GM19468 (cell line): Measurements from ENCODE around the gene CT47A1.
"Not testable (repeated sequence)": the region's sequence is repeated elsewhere in the genome, so short reads cannot be mapped to it uniquely, and the experiment has no call there.

Experiments used
- ATAC-seq: cut with Tn5 transposase; IDR thresholded peaks from one replicate; pipeline ENCODE4 v1.9.1; 2021; ENCODE audit warnings: mild to moderate bottlenecking, moderate library complexity, moderate number of reproducible peaks; ENCODE audit not compliant: unreplicated experiment; ENCODE audit errors: extremely low read depth

CT47A1 gene

DNA sequence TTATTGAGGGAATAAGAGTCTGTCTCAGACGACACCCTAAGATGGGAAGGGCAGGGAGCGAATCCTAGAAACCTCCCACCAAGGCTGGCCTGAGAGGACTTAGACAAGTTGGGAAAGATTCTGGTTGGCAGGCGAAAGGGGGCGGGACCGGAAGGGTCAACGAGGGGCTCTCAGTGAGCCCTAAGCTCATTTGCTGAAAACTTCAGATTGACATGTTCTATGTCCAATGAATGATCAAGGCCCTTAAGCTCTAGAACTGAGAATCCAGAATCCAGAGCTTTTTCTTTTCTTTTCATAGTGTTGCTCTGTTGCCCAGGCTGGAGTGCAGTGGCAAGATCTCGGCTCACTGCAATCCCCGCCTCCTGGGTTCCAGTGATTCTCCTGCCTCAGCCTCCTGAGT, at the start of gene CT47A1:
Gene CT47A1, minus strand, starts transcription at position 101 of the 400 bp plus-strand sequence. CDS start 231 bp downstream, outside the sequence.
- not testable (repeated sequence) for ATAC-seq

DNA sequence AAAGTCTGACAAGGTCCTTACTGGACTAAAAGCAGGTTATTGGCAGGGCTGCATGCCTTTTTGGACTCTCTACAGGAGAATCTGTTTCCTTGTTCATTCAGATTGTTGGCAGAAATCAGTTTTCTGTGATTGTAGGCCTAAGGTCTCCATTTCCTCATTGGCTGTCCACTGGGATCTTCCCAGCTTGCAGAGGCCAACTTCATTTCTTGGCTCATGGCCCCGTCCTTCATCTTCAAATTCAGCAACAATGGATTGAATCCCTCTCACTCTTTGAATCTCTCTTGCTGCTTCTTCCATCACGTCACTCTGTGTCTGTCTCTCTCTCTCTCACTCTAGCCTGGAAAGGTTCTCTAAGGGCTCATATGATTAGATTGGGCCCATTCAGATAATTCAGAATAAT, 47.0 kb upstream of the CT47A1 start:
- ATAC-seq: no peak

GRCh38 chrX:121030083-121030482, 44.5 kb upstream of the CT47A1 start:
- no peak for ATAC-seq

- ATAC-seq: no peak
These were observed 42.9 kb upstream of the CT47A1 start for GRCh38 chrX:121028419-121028818.

- ATAC-seq: no peak
These were observed 29.3 kb upstream of the CT47A1 start for GRCh38 chrX:121014826-121015225.

DNA sequence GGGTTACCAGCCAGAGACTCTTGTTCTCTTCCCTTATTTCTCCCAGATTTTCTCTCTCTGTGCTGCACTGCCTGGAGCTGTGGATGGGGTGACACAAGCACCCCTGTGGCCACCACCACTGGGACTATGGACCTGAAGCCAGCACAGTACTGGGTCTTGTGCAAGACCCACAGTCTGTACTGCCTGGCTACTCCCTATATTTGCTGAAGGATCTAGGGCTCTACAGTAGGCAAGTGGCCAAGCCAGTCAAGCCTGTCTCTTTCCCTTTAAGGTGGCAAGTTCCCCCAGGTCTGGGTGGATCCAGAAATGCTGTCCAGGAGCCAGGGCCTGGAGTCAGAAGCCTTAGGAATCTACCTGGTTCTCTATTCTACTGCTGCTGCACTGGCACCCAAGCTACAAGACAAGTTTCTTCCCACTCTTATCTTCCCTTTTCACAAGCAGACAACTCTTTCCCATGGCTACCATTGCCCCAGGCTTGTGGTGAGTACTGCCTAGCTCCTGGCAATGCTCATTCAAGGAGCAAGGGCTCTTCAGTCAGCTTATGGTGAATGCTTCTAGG, 28.4 kb upstream of the CT47A1 start:
- no peak for ATAC-seq

DNA sequence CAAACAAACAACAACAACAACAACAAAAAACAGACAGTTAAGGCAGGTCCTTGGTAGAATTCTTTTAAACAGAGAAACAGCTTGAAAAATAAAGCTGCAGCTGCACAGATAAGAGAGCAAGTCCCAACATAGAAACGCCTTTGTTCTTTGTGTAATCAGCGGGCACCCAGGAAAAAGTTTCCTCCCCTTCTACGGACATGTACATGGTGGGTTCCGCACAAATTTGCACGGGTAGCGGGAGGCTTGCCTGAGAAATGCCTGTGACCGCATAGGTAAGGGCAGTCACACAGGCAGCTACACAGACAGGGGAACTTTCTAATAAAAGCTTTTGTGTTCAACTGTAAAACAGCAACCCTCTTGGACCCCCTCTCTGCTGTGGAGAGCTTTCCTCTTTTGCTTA, 25.7 kb upstream of the CT47A1 start:
- no peak for ATAC-seq

- no peak for ATAC-seq
These were observed 24.7 kb upstream of the CT47A1 start for GRCh38 chrX:121010218-121010617.

GRCh38 chrX:121009764-121010163, 24.2 kb upstream of the CT47A1 start:
- ATAC-seq: no peak

- no peak for ATAC-seq
These were observed 23.4 kb upstream of the CT47A1 start for GRCh38 chrX:121008920-121009319.

DNA sequence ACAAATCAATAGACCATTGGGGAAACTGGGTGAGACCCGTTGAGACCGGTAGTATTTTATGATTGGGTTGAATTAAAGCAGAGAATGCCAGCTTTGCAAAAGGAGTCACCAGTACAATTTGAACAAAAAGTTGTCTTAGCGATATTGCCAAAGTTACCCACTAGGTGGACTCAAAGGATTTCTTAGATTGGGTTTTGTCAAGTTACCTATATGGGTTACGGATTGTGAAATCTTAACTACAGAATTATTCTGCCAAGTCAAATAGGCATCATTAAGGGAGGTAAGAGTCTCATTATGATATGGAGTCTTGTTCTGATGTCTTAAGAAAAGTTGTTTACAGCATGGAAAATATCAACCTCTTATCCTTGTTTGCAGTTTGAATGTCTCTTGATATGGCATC, 15.0 kb upstream of the CT47A1 start:
- no peak for ATAC-seq

DNA sequence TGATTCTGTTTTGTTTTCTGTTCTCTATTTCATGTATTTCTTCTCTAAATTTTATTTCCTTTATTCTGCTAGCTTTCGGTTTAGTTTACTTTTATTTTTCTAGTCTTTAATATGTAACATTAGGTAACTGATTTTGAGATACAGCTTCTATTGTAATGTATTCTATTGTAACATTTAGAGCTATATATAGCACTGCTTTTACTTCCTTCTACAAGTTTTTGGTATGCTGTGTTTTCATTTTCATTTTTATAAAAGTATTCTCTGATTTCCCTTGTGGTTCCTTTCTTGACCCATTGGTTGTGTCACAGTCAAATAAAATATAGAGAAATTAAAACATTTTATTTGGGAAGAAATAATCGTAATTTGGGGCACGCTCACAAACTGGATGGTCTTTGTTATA, 13.9 kb upstream of the CT47A1 start:
- no peak for ATAC-seq

DNA sequence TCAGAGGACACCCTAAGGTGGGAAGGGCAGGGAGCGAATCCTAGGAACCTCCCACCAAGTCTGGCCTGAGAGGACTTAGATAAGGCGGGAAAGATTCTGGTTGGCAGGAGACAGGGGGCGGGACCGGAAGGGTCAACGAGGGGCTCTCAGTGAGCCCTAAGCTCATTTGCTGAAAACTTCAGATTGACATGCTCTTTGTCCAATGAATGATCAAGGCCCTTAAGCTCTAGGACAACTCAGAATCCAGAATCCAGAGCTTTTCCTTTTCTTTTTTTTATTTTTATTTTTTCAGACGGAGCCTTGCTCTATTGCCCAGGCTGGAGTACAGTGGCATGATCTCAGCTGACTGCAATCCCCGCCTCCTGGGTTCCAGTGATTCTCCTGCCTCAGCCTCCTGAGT, 29.1 kb downstream of the CT47A1 start, which contains the start of gene CT47A7:
Gene CT47A7, minus strand, starts transcription at position 101 of the 400 bp plus-strand sequence. CDS start 255 bp downstream, outside the sequence.
- ATAC-seq: not testable (repeated sequence)
